OCI-LY1 (cell line): ENCODE data around the gene ZFHX3.

ENCODE experiments used
- CTCF ChIP-seq: fragments of 200-600 bp; sonication (generic), shearing (Covaris generic); IDR thresholded peaks from 2 replicates; pipeline ENCODE4 v1.5.1; 2017; ENCODE audit warnings: mild to moderate bottlenecking, antibody characterized with exemption, low read length, moderate library complexity, mixed read lengths
- EZH2 ChIP-seq: fragments of 200-600 bp; sonication (generic), shearing (Covaris generic); IDR thresholded peaks from 2 replicates; pipeline ENCODE4 v1.8.0; 2017; ENCODE audit warnings: borderline replicate concordance, mixed run types, mild to moderate bottlenecking, antibody characterized with exemption, low read length, moderate library complexity, mixed read lengths

GRCh38 chr16:72913551-72913950 lies 134.4 kb downstream of the ZFHX3 start:
- TF ChIP-seq CTCF (no peak), EZH2 (no peak)
